Right ventricle myocardium superior (tissue), 1 donor: Measurements from ENCODE around the gene MYO7B. TPM values are rescaled to one million over a fixed set of nuclear protein-coding genes. Genes with fewer than 3 reads are reported as not detected.
"Not testable (repeated sequence)": the region's sequence is repeated elsewhere in the genome, so short reads cannot be mapped to it uniquely, and the experiment has no call there.

Experiments used
- ATAC-seq: fragments of 200-7000 bp; cut with Tn5 transposase; one replicate; pipeline ENCODE4 v1.9.1; 2020; ENCODE audit warnings: mild to moderate bottlenecking; ENCODE audit not compliant: poor library complexity
- DNase-seq: peaks from one replicate; pipeline ENCODE4 v3.0.0-alpha.2; 2020
- intact Hi-C: fragments of 100-400 bp; cut with DNase I; formaldehyde crosslinking; loops from one replicate; pipeline ENCODE4 v1.11.2; 2022
- total RNA-seq: library from RNA; stranded (reverse); fragmentation: NEBNext Ultra II Directional; extraction: Animal tissue kit (Norgen Biotek cat#: 25700); gene quantifications from one replicate; pipeline ENCODE4 v1.2.1, GENCODE V29; 2021
- donor health status: DM: no; HTN: yes; CAD: no; lungs with severe emphysema.

MYO7B gene
- total RNA-seq, 1 donor from 2014 or later: 0.32 TPM

DNA sequence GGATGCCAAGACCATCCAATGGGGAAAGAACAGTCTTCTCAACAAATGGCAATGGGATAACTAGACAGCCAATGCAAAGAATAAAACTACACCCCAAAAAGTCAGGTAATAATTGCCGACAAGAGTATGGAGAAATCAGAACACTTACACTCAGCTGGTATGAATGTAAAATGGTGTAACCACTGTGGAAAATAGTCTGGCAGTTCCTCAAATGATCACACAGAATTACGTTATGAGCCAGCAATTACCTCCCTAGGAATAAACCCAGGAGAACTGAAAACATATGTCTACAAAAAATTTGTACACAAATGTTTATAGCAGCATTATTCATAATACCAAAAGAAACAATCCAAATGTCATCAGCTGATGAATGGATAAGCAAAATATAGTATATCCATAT is 18.0 kb upstream of the MYO7B start:
- no peak for DNase-seq
- ATAC-seq: no peak
- intact Hi-C loops: no loop called here

DNA sequence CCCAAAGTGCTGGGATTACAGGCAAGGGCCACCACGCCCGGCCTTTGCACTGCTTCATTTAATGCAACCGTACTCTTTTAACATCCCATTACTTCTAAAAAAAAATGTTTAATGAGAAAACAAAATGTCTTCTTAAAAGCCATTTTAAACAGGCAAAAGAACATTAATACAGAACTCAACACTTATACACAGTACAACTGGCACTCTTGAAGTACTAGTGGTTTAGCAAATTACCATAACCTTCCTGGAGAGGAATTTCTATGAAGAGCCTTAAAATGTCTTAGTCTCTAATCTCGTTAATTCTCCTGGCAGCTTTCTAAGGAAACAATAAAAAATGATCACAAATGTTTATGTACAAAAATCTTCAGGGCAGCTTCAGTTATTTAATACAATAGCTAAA is 15.1 kb upstream of the MYO7B start:
- intact Hi-C loops: no loop called here
- ATAC-seq: no peak
- no peak for DNase-seq

DNA sequence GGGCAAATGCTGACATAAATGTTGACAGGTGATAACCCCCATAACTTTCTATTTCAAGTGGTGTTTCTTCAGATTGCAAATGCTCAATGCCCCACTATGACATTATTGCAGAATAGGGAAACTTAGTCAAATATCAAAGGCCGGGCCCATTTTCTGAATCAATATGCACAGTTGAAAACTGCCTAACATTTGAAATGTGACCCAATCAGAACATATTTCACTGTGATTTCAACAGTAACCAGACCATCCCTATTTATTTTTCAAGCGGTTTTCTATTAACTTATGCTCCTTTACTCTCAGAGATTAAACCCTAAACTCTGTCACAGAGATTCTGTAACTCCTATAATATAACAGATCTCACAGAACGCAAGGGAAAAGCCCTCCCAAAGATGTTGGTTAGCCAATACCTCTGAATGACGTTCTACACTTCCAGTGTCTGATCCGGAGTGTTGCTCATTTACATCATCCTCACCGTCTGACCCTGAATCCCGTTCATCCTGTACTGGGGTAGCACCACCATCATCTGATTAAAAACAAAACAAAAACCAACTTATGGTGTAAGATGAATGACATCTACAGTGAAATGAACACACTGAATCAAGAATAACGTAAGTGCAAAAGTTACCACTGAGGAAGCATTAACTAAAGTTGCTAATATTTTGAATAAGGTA is 12.1 kb upstream of the MYO7B start:
- no peak for DNase-seq
- intact Hi-C loops: no loop called here
- ATAC-seq: no peak

DNA sequence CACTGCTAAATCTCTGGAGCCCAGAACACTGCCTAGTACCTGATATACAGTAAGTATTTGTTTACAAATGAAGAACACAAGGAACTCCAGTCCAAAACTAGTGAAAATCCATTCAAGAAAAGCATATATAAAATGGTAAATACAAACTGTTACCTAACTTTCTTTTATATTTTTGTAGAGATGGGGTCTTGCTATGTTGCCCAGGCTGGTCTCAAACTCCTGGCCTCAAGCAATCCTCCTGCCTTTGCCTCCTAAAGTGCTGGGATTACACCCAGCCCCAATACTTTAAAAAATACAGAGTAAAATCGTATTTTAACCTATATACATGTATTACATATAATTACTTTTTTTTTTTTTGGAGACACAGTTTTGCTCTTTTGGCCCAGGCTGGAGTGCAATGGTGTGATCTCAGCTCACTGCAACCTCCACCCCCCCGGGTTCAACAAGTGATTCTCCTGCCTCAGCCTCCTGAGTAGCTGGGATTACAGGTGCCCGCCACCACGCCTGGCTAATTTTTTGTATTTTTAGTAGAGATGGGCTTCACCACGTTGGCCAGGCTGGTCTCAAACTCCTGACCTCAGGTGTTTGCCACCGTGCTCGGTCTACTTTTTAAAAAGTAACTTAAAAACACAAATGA is 11.2 kb upstream of the MYO7B start:
- intact Hi-C loops, ATAC-seq: not testable (repeated sequence)

DNA sequence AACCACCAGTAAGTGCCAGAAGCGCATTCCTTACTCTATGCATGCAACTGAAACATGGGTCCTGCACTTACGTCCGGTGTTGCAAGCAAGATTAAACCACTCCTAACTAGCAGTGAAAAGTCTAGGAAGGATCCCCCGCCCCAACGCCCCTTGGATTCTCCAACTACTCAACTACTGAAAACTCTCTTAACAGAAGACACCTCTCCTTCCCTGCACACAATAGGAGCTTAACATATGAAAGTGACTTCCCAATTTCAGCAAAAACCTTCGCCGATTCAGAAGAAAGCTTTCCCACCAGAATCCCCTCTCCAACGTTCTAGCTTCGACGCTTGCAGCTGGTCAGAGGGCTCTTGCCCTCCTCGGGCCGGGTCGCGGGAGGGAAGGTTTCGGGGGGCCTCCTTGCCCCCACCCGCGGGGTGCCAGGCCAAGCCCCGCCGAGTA is 9.8 kb upstream of the MYO7B start:
- peak; percentile 8 for ATAC-seq
- DNase-seq: no peak
- intact Hi-C loops: no loop called here

More for the DNA sequence above, 11.2 kb upstream of the MYO7B start:
- DNase-seq: not testable (repeated sequence)

GRCh38 chr2:127526132-127527000 is 9.1 kb upstream of the MYO7B start, which contains the start of gene IWS1:
Gene IWS1, minus strand, starts transcription at chr2:127526489. Its CDS starts 281 bp downstream, at chr2:127526208.
- DNase-seq (peak; percentile 97), ATAC-seq (peak; percentile 98)
- intact Hi-C loops: no loop called here

DNA sequence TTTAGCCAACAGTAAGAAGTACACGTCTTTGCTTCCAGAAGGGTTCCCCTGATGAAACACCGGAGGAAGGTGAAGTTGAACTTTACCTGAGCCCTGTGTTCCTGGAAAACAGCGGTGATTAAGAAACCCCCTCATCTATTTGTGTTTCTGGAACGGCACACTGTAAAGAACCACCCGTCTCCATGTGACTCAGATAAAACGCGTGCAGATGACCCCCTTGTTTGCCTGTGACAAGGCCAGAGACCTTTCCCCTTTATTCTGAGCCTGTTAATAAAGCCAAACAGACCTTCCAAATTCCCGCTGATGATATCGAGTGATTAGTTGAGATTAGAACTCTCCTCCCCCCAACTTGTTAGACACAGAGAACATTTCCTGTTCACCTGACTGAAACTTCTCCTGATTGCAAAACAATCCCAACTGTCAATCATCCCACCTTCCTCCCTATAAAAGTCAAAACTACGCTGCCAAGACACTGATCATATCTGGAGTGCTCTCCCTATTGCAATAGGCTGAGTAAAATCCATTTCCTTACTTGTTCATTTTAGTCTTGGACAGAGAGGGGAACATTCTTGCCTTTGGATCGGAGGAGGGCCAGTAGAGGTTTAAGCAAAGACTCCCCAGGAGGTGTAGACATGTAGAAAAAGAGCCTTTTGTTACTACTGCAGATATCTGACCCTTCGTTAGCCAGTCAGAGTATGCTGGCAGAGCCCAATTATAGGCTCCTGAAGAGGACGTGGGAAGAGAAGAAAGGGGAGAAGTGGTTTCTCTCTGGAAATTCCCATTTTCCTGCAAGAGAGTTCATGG is 8.3 kb upstream of the MYO7B start:
- DNase-seq: no peak
- intact Hi-C loops: no loop called here
- ATAC-seq: peak; percentile 5

GRCh38 chr2:127528487-127528886 is 7.0 kb upstream of the MYO7B start:
- intact Hi-C loops: no loop called here
- no peak for ATAC-seq
- no peak for DNase-seq

DNA sequence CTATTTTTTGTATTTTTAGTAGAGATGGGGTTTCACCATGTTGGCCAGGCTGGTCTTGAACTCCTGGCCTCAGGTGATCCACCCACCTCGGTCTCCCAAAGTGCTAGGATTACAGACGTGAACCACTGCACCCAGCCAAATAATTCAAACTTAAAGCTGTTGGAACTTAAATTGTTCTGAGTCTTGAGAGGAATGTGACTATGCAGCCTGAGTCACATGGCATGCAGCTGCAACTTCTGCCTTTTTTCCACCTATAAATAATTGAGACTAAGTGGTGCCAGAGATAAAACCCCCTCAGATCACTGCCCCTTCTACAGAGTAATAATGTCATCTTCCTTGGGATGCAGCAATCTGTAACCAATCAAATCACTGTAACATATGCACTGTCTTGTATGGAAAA is 6.1 kb upstream of the MYO7B start:
- intact Hi-C loops, DNase-seq, ATAC-seq: not testable (repeated sequence)

DNA sequence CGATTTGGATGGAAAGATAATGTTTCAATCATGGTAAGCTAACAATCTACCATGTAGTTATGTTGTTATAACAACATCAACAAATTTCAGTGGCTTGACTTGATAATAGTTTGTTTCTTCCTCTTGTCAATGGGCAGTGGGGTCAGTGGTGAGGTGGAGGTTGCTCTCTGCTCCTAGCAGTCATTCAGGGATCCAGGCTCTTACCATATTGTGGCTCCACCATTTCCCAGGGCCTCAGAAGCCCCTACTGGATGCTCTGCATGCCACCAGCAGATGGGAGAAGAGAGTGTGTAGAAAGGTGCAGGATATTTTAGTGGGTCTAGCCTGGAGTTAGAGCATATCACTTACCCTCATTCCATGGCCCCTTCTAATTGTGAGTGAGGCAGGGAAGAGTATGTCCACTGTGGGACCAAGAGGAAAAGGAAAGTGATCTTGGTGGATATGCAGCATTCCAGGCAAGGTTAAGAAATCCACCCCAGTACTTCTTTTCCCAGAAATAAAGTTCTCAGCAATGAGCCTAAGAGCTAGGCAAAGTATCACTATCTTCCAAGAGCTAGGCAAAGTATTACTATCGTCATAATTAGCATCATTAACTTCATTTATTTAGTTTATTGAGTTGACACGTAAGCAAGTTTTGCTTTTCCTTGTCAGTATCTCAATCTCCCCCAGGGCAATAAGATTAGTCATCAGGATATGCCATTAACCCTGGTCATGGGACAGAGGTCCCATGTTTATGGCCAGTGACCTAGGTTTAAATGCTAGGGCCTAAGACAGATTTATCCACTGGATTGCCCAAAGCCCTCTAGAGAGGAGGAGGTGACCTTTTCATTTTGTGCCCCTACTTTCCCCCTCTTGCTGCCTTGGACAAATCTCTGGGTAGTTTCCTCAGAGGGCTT is 5.0 kb upstream of the MYO7B start:
- intact Hi-C loops: no loop called here
- DNase-seq (no peak), ATAC-seq (no peak)

GRCh38 chr2:127531221-127531648 is 4.2 kb upstream of the MYO7B start:
- DNase-seq (no peak), ATAC-seq (no peak)
- intact Hi-C loops: no loop called here

GRCh38 chr2:127532296-127532695 is 3.2 kb upstream of the MYO7B start:
- intact Hi-C loops: no loop called here
- ATAC-seq: no peak
- DNase-seq: no peak

GRCh38 chr2:127535918-127536317 is 435 bp downstream of the MYO7B start:
- ATAC-seq (no peak), DNase-seq (no peak)
- intact Hi-C loops: no loop called here

GRCh38 chr2:127536707-127537541 is 1.4 kb downstream of the MYO7B start:
- intact Hi-C loops: no loop called here
- no peak for DNase-seq

GRCh38 chr2:127537644-127538043 is 2.2 kb downstream of the MYO7B start:
- DNase-seq (no peak), ATAC-seq (no peak)
- intact Hi-C loops: no loop called here

More at GRCh38 chr2:127536707-127537541, 1.4 kb downstream of the MYO7B start:
- ATAC-seq: no peak

GRCh38 chr2:127541809-127542208 is 6.3 kb downstream of the MYO7B start:
- ATAC-seq: no peak
- intact Hi-C loops: no loop called here
- no peak for DNase-seq

GRCh38 chr2:127542231-127542630 is 6.7 kb downstream of the MYO7B start:
- intact Hi-C loops: no loop called here
- ATAC-seq (no peak), DNase-seq (no peak)
